ENCODE measurements around the gene CAP2. TPM values are rescaled to one million over a fixed set of nuclear protein-coding genes. Genes with fewer than 3 reads are reported as not detected.

CAP2 gene
- total RNA-seq, 1 donor from 2014 or later = not detected

- intact Hi-C loops (cut with micrococcal nuclease) = no loop called here
- no peaks in the 10 kb centered on the region for H3K4me1 Mint-ChIP-seq (ENCODE audit: low read depth)
- H3K9me3 Mint-ChIP-seq = no peaks in the 10 kb centered on the region
- H3K4me3 Mint-ChIP-seq (ENCODE audit: low read depth) = no peak overlapping the region
- DNase-seq (ENCODE audit: low spot score) = no peak
- H3K27ac Mint-ChIP-seq = no peak overlapping the region
- no peaks in the 10 kb centered on the region for H3K36me3 Mint-ChIP-seq (ENCODE audit: low read depth)
- H3K27me3 Mint-ChIP-seq (ENCODE audit: low read depth) = peaks cover 4% of the 10 kb centered on the region
Measured at GRCh38 chr6:17474289-17474688, 80.9 kb downstream of the CAP2 start.

DNA sequence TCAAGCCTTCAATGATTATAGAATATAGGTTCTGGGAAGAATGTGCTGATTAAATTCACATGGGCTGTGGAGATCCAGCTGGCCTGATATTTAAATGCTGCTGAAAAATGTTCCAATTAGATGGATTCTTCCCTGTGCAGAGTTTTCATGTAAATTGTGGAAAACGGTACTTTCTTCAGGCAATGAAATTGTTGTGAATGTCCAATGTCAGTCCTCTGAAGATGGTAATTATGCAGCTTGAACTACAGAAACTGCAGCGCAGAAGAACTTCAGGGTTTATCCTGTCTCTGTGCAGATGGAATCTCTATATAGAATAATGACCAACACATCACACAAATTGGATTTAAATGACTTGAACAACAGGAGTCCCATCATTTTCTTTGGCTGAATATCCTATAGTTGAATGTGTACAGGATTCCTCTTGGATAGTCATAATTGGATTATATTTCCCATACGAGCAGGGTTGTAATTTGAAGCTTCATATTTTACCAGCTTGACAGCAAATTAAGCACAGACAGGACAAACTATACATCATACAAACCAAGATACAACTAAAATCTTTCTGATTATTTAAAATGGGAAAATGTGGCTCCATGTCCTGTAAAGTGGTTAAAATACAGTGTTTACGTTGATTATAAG is 82.3 kb downstream of the CAP2 start:
- Mint-ChIP-seq H3K27ac (no peak overlapping the region), H3K9me3 (no peaks in the 10 kb centered on the region), H3K4me1 (ENCODE audit: low read depth) (no peaks in the 10 kb centered on the region), H3K4me3 (ENCODE audit: low read depth) (no peak overlapping the region), H3K36me3 (ENCODE audit: low read depth) (no peaks in the 10 kb centered on the region), H3K27me3 (ENCODE audit: low read depth) (peaks cover 4% of the 10 kb centered on the region)
- no peak for DNase-seq (ENCODE audit: low spot score)
- intact Hi-C loops (cut with micrococcal nuclease) = no loop called here

DNA sequence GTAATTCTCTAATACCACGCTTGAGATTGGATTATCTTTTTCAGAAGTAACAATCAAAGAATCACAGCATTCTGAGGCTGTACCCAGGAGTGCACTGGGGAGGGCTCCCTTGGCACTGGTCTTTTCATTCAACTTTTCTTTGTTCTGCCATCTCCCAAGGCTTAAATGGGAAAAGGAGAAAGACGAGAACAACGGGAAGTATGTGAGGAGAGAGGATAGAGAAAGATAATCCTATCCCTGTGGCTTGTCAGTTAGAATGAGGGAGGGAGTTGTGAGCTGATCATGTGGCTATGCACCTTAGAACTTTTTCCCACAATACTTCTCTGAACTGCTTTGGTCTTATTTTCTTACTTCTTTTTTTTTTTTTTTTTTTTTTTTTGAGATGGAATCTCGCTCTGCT is 83.1 kb downstream of the CAP2 start:
- Mint-ChIP-seq H3K9me3 (no peaks in the 10 kb centered on the region), H3K36me3 (ENCODE audit: low read depth) (no peaks in the 10 kb centered on the region), H3K4me1 (ENCODE audit: low read depth) (no peaks in the 10 kb centered on the region), H3K4me3 (ENCODE audit: low read depth) (no peak overlapping the region), H3K27ac (no peak overlapping the region), H3K27me3 (ENCODE audit: low read depth) (peaks cover 4% of the 10 kb centered on the region)
- intact Hi-C loops (cut with micrococcal nuclease) = no loop called here
- no peak for DNase-seq (ENCODE audit: low spot score)

DNA sequence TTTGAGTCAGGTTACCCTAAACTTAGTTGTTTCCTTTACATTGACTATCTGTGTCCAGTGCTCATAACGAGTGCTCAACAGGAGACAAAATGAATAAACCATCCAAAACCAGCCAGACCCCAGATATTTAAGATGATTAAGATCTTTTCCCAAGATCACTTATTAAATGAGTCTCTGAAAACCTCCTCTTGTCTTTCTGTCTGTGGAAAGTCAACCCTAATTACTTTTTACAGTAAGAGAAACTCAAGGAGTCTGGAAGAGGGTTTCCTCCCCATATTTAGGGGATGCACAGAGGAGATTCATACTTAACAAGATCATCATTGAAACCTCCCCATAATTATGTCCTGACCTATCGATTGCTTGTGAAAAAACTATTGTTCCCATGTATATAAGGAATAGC is 84.0 kb downstream of the CAP2 start:
- Mint-ChIP-seq H3K4me3 (ENCODE audit: low read depth) (no peak overlapping the region), H3K36me3 (ENCODE audit: low read depth) (no peaks in the 10 kb centered on the region), H3K4me1 (ENCODE audit: low read depth) (no peaks in the 10 kb centered on the region), H3K27me3 (ENCODE audit: low read depth) (peaks cover 4% of the 10 kb centered on the region), H3K9me3 (no peaks in the 10 kb centered on the region), H3K27ac (no peak overlapping the region)
- DNase-seq (ENCODE audit: low spot score) = no peak
- intact Hi-C loops (cut with micrococcal nuclease) = no loop called here

DNA sequence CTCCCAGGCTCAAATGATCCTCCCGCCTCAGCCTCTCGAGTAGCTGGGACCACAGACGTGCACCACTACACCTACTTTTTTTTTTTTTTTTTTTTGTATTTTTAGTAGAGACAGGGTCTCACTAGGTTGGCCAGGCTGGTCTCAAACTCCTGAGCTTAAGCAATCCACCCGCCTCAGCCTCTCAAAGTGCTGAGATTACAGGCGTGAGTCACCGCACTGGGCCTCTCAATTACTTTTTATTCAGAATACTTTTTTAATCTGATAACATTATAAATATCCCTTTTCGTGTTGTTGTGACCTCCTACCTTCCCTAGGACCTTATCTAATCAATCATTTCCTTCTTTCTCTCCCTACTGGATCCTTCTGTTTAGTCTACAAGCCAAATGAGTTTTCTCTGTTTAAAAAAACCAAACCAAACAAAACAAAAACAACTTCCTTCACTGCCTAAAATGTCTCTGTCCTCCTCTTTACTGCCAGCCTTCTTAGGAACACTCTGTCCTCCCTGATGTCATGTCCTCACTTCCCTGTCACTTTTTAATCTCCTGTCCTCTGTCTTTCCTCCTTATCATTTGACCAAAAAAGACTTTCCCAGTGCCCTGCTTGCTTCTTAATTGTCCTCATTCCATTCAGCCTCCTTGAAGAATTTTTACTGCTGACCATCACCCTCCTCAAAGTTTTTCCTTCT is 85.0 kb downstream of the CAP2 start:
- Mint-ChIP-seq H3K27me3 (ENCODE audit: low read depth) (peaks cover 4% of the 10 kb centered on the region), H3K4me1 (ENCODE audit: low read depth) (no peaks in the 10 kb centered on the region), H3K9me3 (no peaks in the 10 kb centered on the region), H3K36me3 (ENCODE audit: low read depth) (no peaks in the 10 kb centered on the region), H3K4me3 (ENCODE audit: low read depth) (no peak overlapping the region), H3K27ac (no peak overlapping the region)
- intact Hi-C loops (cut with micrococcal nuclease) = no loop called here
- no peak for DNase-seq (ENCODE audit: low spot score)

GRCh38 chr6:17478946-17479345 is 85.6 kb downstream of the CAP2 start:
- H3K4me1 Mint-ChIP-seq (ENCODE audit: low read depth) = no peaks in the 10 kb centered on the region
- peaks cover 4% of the 10 kb centered on the region for H3K27me3 Mint-ChIP-seq (ENCODE audit: low read depth)
- H3K9me3 Mint-ChIP-seq = no peaks in the 10 kb centered on the region
- H3K36me3 Mint-ChIP-seq (ENCODE audit: low read depth) = no peaks in the 10 kb centered on the region
- H3K27ac Mint-ChIP-seq = no peak overlapping the region
- no peak overlapping the region for H3K4me3 Mint-ChIP-seq (ENCODE audit: low read depth)
- intact Hi-C loops (cut with micrococcal nuclease) = no loop called here
- no peak for DNase-seq (ENCODE audit: low spot score)

GRCh38 chr6:17480476-17480875 is 87.1 kb downstream of the CAP2 start:
- intact Hi-C loops (cut with micrococcal nuclease) = no loop called here
- no peaks in the 10 kb centered on the region for H3K36me3 Mint-ChIP-seq (ENCODE audit: low read depth)
- DNase-seq (ENCODE audit: low spot score) = no peak
- no peaks in the 10 kb centered on the region for H3K9me3 Mint-ChIP-seq
- no peak overlapping the region for H3K27ac Mint-ChIP-seq
- H3K4me1 Mint-ChIP-seq (ENCODE audit: low read depth) = no peaks in the 10 kb centered on the region
- H3K27me3 Mint-ChIP-seq (ENCODE audit: low read depth) = no peaks in the 10 kb centered on the region
- H3K4me3 Mint-ChIP-seq (ENCODE audit: low read depth) = no peak overlapping the region

DNA sequence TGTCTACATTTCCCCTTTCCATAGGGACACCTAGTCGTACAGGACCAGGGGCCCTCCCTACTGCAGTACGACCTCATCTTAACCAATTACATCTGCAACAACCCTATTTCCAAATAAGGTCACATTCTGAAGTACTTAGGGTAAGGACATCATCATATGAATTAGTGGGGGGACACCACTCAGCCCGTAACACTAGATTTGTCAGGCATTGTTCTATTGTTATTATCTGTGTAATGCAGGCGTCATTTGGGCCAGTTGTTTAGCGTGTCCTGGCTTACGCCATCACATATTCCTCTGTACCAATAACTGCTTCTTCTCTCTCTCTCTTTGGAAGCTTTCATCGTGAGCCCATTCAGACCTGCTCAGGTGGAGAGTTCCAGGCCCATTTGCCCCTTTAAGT is 89.3 kb downstream of the CAP2 start:
- H3K27me3 Mint-ChIP-seq (ENCODE audit: low read depth) = no peaks in the 10 kb centered on the region
- no peak overlapping the region for H3K4me3 Mint-ChIP-seq (ENCODE audit: low read depth)
- no peaks in the 10 kb centered on the region for H3K36me3 Mint-ChIP-seq (ENCODE audit: low read depth)
- DNase-seq (ENCODE audit: low spot score) = no peak
- H3K9me3 Mint-ChIP-seq = no peaks in the 10 kb centered on the region
- intact Hi-C loops (cut with micrococcal nuclease) = no loop called here
- no peaks in the 10 kb centered on the region for H3K4me1 Mint-ChIP-seq (ENCODE audit: low read depth)
- H3K27ac Mint-ChIP-seq = no peak overlapping the region

DNA sequence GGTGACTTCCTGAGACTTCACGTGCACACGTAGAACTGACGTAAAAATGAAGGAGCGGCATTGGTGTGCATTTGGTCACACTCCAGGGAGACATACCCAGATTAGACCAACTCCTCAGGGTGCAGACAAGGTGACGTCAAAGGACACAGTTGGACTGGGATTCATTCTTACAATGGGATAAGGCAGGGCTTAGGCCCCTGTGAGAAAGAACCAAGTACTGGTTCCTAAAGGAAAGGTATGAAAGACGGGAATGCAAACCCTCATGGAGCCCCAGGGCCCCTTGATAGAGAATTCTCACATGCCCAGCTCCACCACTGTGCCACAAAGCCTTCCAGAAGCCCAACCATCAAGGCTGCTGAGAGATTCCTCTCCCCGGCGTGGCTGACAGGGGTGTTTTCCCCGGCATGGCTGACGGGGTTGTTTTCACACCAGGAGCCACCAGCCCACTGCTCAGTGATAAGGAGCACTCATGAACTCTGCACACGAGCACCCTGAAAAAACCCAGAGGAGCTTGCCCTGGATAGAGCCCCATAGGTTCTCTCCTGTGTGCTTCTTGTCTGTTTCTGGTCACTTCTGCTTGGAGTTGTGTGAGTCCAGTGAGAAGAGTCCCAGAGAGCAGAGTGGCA is 90.1 kb downstream of the CAP2 start:
- no peaks in the 10 kb centered on the region for H3K9me3 Mint-ChIP-seq
- H3K36me3 Mint-ChIP-seq (ENCODE audit: low read depth) = no peaks in the 10 kb centered on the region
- no peaks in the 10 kb centered on the region for H3K4me1 Mint-ChIP-seq (ENCODE audit: low read depth)
- no peak overlapping the region for H3K4me3 Mint-ChIP-seq (ENCODE audit: low read depth)
- no peak overlapping the region for H3K27ac Mint-ChIP-seq
- intact Hi-C loops (cut with micrococcal nuclease) = no loop called here
- DNase-seq (ENCODE audit: low spot score) = no peak
- H3K27me3 Mint-ChIP-seq (ENCODE audit: low read depth) = no peaks in the 10 kb centered on the region

- H3K4me1 Mint-ChIP-seq (ENCODE audit: low read depth) = no peaks in the 10 kb centered on the region
- no peak overlapping the region for H3K27ac Mint-ChIP-seq
- DNase-seq (ENCODE audit: low spot score) = no peak
- H3K27me3 Mint-ChIP-seq (ENCODE audit: low read depth) = no peaks in the 10 kb centered on the region
- no peaks in the 10 kb centered on the region for H3K36me3 Mint-ChIP-seq (ENCODE audit: low read depth)
- no peak overlapping the region for H3K4me3 Mint-ChIP-seq (ENCODE audit: low read depth)
- intact Hi-C loops (cut with micrococcal nuclease) = no loop called here
- H3K9me3 Mint-ChIP-seq = no peaks in the 10 kb centered on the region
Measured at GRCh38 chr6:17484201-17484849, 90.9 kb downstream of the CAP2 start.

GRCh38 chr6:17485181-17485580 is 91.8 kb downstream of the CAP2 start:
- H3K36me3 Mint-ChIP-seq (ENCODE audit: low read depth) = no peaks in the 10 kb centered on the region
- H3K4me1 Mint-ChIP-seq (ENCODE audit: low read depth) = no peaks in the 10 kb centered on the region
- no peak overlapping the region for H3K4me3 Mint-ChIP-seq (ENCODE audit: low read depth)
- H3K9me3 Mint-ChIP-seq = no peaks in the 10 kb centered on the region
- intact Hi-C loops (cut with micrococcal nuclease) = no loop called here
- peaks cover under 1% of the 10 kb centered on the region for H3K27me3 Mint-ChIP-seq (ENCODE audit: low read depth)
- no peak overlapping the region for H3K27ac Mint-ChIP-seq
- DNase-seq (ENCODE audit: low spot score) = no peak

DNA sequence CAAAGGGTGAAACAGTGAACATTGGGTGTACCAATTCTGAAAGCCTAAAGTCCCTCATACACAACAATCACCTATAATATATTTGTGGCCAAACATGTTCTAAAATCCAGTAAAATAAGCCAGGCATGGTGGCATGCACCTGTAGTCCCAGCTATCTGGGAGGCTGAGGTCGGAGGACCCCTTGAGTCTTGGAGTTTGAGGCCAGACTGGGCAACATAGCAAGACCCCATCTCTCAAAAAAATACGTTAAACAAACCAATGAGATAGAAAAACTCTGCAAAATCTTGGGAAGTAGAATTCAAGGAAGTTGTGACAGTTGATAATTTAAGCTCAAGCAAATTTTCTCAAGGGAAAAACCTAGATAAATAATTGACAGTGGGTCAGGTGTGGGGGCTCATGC is 92.6 kb downstream of the CAP2 start:
- Mint-ChIP-seq H3K27me3 (ENCODE audit: low read depth) (peaks cover 2% of the 10 kb centered on the region), H3K9me3 (no peaks in the 10 kb centered on the region), H3K36me3 (ENCODE audit: low read depth) (no peaks in the 10 kb centered on the region), H3K27ac (no peak overlapping the region), H3K4me3 (ENCODE audit: low read depth) (no peak overlapping the region), H3K4me1 (ENCODE audit: low read depth) (no peaks in the 10 kb centered on the region)
- no peak for DNase-seq (ENCODE audit: low spot score)
- intact Hi-C loops (cut with micrococcal nuclease) = no loop called here

DNA sequence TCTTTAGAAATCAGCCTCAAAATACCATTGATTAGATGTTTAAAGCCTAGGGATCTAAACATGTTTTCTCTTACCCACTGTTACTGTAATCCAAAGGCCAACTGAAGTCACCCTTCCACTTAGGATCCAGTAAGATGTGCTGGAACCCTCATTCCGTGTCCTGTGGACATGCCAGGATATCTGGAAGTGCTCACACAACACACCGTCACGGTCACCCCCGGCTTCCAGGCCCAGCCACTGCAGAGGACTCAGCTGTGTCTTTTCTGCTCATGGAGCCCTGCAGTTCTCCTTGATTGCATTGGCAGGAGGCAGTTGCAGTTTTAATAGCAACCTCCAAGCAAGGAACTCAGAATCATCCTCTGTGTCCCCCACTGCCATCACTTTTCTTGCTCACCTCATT is 93.3 kb downstream of the CAP2 start:
- Mint-ChIP-seq H3K27me3 (ENCODE audit: low read depth) (peaks cover 3% of the 10 kb centered on the region), H3K4me1 (ENCODE audit: low read depth) (no peaks in the 10 kb centered on the region), H3K9me3 (no peaks in the 10 kb centered on the region), H3K36me3 (ENCODE audit: low read depth) (no peaks in the 10 kb centered on the region), H3K27ac (no peak overlapping the region), H3K4me3 (ENCODE audit: low read depth) (no peak overlapping the region)
- intact Hi-C loops (cut with micrococcal nuclease) = no loop called here
- DNase-seq (ENCODE audit: low spot score) = no peak
